Measurements from ENCODE around the gene TPX2.

GRCh38 chr20:31785089-31785488 is 46.0 kb downstream of the TPX2 start:
- TF ChIP-seq PPARA (CRISPR knock-in tag; IDR thresholded peaks at IDR 0.05; ENCODE audit: borderline replicate concordance) (no peak), PATZ1 (CRISPR knock-in tag; IDR thresholded peaks at IDR 0.05; ENCODE audit: borderline replicate concordance) (no peak), ARNTL (CRISPR knock-in tag; IDR thresholded peaks at IDR 0.05; ENCODE audit: borderline replicate concordance, low read depth) (no peak), ZFP3 (CRISPR knock-in tag; IDR thresholded peaks at IDR 0.05) (no peak)
